ENCODE results near the gene G3BP1. TPM values are rescaled to one million over a fixed set of nuclear protein-coding genes. Genes with fewer than 3 reads are reported as not detected.
A peak's percentile ranks its signal among the peaks of the same experiment; 100 is the strongest.

Gene G3BP1
- total and polyA plus RNA-seq, 2 of the 13 experiments (the other 11 are each of a cell fraction or from before 2014, with no cell fraction given): 36.7 to 320 TPM

DNA sequence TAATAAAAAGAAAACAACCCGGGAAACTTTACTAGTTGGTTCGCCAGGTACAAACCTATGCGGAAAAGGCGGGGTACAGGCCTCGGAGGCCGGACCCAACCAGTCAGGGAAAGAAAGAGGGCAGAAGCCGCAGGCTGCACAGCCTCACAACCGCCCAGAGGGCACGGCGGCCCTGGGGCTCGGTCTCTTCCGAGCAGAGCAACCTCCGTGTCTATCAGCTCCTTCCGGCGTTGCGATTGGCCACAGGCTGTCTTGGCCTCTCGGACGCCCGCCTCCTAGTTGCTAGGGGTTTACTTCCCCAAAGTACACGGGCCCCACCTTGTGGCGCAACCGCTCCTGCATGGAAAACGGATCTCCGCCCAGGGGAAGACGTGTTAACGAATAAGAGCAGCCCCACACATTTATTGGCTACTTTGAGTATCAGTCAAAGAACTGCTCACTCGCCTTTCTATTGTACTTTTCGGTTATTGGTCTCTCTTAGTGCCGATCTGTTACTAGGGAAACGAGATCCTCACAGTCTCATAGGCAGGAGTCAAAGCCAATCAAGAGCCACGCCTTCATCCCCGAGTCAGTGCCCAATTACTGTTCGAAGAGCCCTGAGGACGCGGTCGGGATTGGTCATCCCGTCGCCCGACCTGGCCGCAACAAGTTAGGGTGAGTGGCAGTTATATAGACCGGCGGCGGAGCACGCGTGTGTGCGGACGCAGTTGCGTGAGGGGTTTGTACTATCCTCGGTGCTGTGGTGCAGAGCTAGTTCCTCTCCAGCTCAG, at the start of gene G3BP1 (continued):
- TF ChIP-seq, protein P1, sequence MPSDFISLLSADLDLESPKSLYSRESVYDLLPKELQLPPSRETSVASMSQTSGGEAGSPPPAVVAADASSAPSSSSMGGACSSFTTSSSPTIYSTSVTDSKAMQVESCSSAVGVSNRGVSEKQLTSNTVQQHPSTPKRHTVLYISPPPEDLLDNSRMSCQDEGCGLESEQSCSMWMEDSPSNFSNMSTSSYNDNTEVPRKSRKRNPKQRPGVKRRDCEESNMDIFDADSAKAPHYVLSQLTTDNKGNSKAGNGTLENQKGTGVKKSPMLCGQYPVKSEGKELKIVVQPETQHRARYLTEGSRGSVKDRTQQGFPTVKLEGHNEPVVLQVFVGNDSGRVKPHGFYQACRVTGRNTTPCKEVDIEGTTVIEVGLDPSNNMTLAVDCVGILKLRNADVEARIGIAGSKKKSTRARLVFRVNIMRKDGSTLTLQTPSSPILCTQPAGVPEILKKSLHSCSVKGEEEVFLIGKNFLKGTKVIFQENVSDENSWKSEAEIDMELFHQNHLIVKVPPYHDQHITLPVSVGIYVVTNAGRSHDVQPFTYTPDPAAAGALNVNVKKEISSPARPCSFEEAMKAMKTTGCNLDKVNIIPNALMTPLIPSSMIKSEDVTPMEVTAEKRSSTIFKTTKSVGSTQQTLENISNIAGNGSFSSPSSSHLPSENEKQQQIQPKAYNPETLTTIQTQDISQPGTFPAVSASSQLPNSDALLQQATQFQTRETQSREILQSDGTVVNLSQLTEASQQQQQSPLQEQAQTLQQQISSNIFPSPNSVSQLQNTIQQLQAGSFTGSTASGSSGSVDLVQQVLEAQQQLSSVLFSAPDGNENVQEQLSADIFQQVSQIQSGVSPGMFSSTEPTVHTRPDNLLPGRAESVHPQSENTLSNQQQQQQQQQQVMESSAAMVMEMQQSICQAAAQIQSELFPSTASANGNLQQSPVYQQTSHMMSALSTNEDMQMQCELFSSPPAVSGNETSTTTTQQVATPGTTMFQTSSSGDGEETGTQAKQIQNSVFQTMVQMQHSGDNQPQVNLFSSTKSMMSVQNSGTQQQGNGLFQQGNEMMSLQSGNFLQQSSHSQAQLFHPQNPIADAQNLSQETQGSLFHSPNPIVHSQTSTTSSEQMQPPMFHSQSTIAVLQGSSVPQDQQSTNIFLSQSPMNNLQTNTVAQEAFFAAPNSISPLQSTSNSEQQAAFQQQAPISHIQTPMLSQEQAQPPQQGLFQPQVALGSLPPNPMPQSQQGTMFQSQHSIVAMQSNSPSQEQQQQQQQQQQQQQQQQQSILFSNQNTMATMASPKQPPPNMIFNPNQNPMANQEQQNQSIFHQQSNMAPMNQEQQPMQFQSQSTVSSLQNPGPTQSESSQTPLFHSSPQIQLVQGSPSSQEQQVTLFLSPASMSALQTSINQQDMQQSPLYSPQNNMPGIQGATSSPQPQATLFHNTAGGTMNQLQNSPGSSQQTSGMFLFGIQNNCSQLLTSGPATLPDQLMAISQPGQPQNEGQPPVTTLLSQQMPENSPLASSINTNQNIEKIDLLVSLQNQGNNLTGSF (CRISPR knock-in tag; IDR thresholded peaks at IDR 0.05): peak; percentile 46; the same call in 1 of the 2 replicates
- TF ChIP-seq ZNF781 (CRISPR knock-in tag; IDR thresholded peaks at IDR 0.05; ENCODE audit: borderline replicate concordance, not compliant biosample characterization) (no peak), HHEX (CRISPR knock-in tag; IDR thresholded peaks at IDR 0.05) (peak; percentile 1; the same call in 1 of the 2 replicates), BORCS8-MEF2B (CRISPR knock-in tag; IDR thresholded peaks at IDR 0.05) (no peak), NCOA2 (CRISPR knock-in tag; IDR thresholded peaks at IDR 0.05) (peak; percentile 34), ZKSCAN5 (CRISPR knock-in tag; IDR thresholded peaks at IDR 0.05) (no peak), NAIF1 (CRISPR knock-in tag; IDR thresholded peaks at IDR 0.05; ENCODE audit: borderline replicate concordance) (no peak), RBM39 (IDR thresholded peaks at IDR 0.05; ENCODE audit: low read depth, low read length, poor library complexity, severe bottlenecking) (peak; percentile 20)
- TF ChIP-seq, protein P2, sequence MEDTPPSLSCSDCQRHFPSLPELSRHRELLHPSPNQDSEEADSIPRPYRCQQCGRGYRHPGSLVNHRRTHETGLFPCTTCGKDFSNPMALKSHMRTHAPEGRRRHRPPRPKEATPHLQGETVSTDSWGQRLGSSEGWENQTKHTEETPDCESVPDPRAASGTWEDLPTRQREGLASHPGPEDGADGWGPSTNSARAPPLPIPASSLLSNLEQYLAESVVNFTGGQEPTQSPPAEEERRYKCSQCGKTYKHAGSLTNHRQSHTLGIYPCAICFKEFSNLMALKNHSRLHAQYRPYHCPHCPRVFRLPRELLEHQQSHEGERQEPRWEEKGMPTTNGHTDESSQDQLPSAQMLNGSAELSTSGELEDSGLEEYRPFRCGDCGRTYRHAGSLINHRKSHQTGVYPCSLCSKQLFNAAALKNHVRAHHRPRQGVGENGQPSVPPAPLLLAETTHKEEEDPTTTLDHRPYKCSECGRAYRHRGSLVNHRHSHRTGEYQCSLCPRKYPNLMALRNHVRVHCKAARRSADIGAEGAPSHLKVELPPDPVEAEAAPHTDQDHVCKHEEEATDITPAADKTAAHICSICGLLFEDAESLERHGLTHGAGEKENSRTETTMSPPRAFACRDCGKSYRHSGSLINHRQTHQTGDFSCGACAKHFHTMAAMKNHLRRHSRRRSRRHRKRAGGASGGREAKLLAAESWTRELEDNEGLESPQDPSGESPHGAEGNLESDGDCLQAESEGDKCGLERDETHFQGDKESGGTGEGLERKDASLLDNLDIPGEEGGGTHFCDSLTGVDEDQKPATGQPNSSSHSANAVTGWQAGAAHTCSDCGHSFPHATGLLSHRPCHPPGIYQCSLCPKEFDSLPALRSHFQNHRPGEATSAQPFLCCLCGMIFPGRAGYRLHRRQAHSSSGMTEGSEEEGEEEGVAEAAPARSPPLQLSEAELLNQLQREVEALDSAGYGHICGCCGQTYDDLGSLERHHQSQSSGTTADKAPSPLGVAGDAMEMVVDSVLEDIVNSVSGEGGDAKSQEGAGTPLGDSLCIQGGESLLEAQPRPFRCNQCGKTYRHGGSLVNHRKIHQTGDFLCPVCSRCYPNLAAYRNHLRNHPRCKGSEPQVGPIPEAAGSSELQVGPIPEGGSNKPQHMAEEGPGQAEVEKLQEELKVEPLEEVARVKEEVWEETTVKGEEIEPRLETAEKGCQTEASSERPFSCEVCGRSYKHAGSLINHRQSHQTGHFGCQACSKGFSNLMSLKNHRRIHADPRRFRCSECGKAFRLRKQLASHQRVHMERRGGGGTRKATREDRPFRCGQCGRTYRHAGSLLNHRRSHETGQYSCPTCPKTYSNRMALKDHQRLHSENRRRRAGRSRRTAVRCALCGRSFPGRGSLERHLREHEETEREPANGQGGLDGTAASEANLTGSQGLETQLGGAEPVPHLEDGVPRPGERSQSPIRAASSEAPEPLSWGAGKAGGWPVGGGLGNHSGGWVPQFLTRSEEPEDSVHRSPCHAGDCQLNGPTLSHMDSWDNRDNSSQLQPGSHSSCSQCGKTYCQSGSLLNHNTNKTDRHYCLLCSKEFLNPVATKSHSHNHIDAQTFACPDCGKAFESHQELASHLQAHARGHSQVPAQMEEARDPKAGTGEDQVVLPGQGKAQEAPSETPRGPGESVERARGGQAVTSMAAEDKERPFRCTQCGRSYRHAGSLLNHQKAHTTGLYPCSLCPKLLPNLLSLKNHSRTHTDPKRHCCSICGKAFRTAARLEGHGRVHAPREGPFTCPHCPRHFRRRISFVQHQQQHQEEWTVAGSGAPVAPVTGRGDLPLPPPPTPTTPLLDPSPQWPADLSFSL (CRISPR knock-in tag; IDR thresholded peaks at IDR 0.05): no peak
- TF ChIP-seq, protein P3, sequence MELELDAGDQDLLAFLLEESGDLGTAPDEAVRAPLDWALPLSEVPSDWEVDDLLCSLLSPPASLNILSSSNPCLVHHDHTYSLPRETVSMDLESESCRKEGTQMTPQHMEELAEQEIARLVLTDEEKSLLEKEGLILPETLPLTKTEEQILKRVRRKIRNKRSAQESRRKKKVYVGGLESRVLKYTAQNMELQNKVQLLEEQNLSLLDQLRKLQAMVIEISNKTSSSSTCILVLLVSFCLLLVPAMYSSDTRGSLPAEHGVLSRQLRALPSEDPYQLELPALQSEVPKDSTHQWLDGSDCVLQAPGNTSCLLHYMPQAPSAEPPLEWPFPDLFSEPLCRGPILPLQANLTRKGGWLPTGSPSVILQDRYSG (CRISPR knock-in tag; IDR thresholded peaks at IDR 0.05): peak; percentile 59; the same call in 1 of the 2 replicates
- TF ChIP-seq, protein P4, sequence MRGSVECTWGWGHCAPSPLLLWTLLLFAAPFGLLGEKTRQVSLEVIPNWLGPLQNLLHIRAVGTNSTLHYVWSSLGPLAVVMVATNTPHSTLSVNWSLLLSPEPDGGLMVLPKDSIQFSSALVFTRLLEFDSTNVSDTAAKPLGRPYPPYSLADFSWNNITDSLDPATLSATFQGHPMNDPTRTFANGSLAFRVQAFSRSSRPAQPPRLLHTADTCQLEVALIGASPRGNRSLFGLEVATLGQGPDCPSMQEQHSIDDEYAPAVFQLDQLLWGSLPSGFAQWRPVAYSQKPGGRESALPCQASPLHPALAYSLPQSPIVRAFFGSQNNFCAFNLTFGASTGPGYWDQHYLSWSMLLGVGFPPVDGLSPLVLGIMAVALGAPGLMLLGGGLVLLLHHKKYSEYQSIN (CRISPR knock-in tag; IDR thresholded peaks at IDR 0.05; ENCODE audit: borderline replicate concordance): no peak
- TF ChIP-seq, protein P5, sequence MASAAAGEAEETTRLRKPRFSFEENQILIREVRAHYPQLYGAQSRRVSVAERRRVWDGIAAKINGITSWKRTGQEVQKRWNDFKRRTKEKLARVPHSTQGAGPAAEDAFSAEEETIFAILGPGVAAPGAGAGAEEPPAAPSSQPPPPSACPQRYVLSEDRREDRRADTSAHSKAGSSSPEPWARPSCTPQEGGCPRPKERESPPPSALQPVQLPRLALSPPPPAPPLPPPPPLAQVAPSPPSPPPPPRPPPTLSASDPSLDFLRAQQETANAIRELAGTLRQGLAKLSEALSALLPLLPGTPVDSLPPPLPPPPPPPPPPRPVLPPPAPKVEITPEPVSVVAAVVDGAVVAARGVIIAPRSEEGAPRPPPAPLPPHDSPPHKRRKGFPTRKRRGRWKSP (CRISPR knock-in tag; IDR thresholded peaks at IDR 0.05): peak; percentile 75

All from HepG2 (cell line).